Right atrium auricular region (tissue), 2 donors: Measurements from ENCODE around the gene NCCRP1. TPM values are rescaled to one million over a fixed set of nuclear protein-coding genes. Genes with fewer than 3 reads are reported as not detected.

Experiments
- DNase-seq: peaks from one replicate; pipeline ENCODE4 v3.0.0-alpha.2; 2019; ENCODE audit warnings: low spot score
- H3K27ac ChIP-seq, 2 donors: fragments of 200-600 bp; sonication (generic); 1 replicate in 1 of 2; 2 replicates in 1 of 2; pipeline ENCODE4 v1.5.1; 2016 to 2019
- H3K27me3 ChIP-seq, 2 donors: fragments of 200-600 bp; sonication (generic); one replicate each; pipeline versions ENCODE4 v1.5.1 to v1.6.0; 2017 to 2019
- H3K36me3 ChIP-seq: fragments of 200-600 bp; sonication (generic); one replicate; pipeline ENCODE4 v1.5.1; 2016
- H3K4me1 ChIP-seq, 2 donors: fragments of 200-600 bp; sonication (generic); one replicate each; pipeline versions ENCODE4 v1.5.1 to v1.6.0; 2017 to 2019
- H3K4me3 ChIP-seq, 2 donors: fragments of 200-600 bp; sonication (generic); 1 replicate in 1 of 2; 2 replicates in 1 of 2; pipeline ENCODE4 v1.5.1; 2017 to 2019; ENCODE audit warnings: mild to moderate bottlenecking in 1 of 2, moderate library complexity in 1 of 2
- H3K9me3 ChIP-seq, 2 donors: fragments of 200-600 bp; sonication (generic); one replicate each; pipeline ENCODE4 v1.5.1; 2019
- CTCF ChIP-seq, 2 donors: fragments of 200-600 bp; sonication (generic); IDR thresholded peaks; one replicate each; pipeline ENCODE4 v1.5.1; 2019; ENCODE audit warnings: antibody characterized with exemption in 2 of 2
- total RNA-seq, 2 donors: library from RNA; depleted of rRNA; stranded (reverse); fragments of >200 nt; gene quantifications; one replicate each; pipeline ENCODE4 v1.1.0, GENCODE V29; 2016

NCCRP1 gene
- not detected for total RNA-seq

GRCh38 chr19:39196860-39197562 lies at the start of gene NCCRP1:
Gene NCCRP1 (plus strand): TSS chr19:39196964. CDS start chr19:39196983, 19 bp downstream.
- Histone ChIP-seq H3K4me3 (peak within 1 kb of the TSS in 1 of 2 donors; percentile 28), H3K36me3 (no peaks in the 10 kb centered on the region), H3K27ac (no peak within 1 kb of the TSS), H3K9me3 (no peaks in the 10 kb centered on the region), H3K27me3 (peaks cover 0 to 12% of the 10 kb centered on the region in 2 donors), H3K4me1 (peaks cover 0 to 5% of the 10 kb centered on the region in 2 donors)
- TF ChIP-seq CTCF (IDR thresholded peaks at IDR 0.05) = no peak
- no peak for DNase-seq

- no peak for DNase-seq
- Histone ChIP-seq H3K9me3 (no peaks in the 10 kb centered on the region), H3K27me3 (no peaks in the 10 kb centered on the region), H3K4me3 (no peak overlapping the region), H3K27ac (no peak overlapping the region), H3K4me1 (peaks cover 0 to 25% of the 10 kb centered on the region in 2 donors), H3K36me3 (no peaks in the 10 kb centered on the region)
- no peak for TF ChIP-seq CTCF (IDR thresholded peaks at IDR 0.05)
Observed at GRCh38 chr19:39147480-39147879, 49.3 kb upstream of the NCCRP1 start.

GRCh38 chr19:39148939-39149529 lies 47.7 kb upstream of the NCCRP1 start:
- TF ChIP-seq CTCF (IDR thresholded peaks at IDR 0.05) = no peak
- no peak overlapping the region for H3K27ac ChIP-seq
- H3K9me3 ChIP-seq = no peaks in the 10 kb centered on the region
- H3K4me3 ChIP-seq = no peak overlapping the region
- H3K36me3 ChIP-seq = no peaks in the 10 kb centered on the region
- no peaks in the 10 kb centered on the region for H3K27me3 ChIP-seq
- peaks cover 0 to 24% of the 10 kb centered on the region in 2 donors for H3K4me1 ChIP-seq
- no peak for DNase-seq

GRCh38 chr19:39150235-39150634 lies 46.5 kb upstream of the NCCRP1 start:
- DNase-seq = no peak

GRCh38 chr19:39150807-39151600 lies 45.8 kb upstream of the NCCRP1 start:
- Histone ChIP-seq H3K27me3 (no peaks in the 10 kb centered on the region), H3K9me3 (no peaks in the 10 kb centered on the region), H3K27ac (no peak overlapping the region), H3K4me1 (peaks cover 0 to 17% of the 10 kb centered on the region in 2 donors), H3K36me3 (no peaks in the 10 kb centered on the region), H3K4me3 (no peak overlapping the region)
- no peak for TF ChIP-seq CTCF (IDR thresholded peaks at IDR 0.05)
- DNase-seq = no peak

More at GRCh38 chr19:39150235-39150634, 46.5 kb upstream of the NCCRP1 start:
- no peak for TF ChIP-seq CTCF (IDR thresholded peaks at IDR 0.05)
- Histone ChIP-seq H3K9me3 (no peaks in the 10 kb centered on the region), H3K36me3 (no peaks in the 10 kb centered on the region), H3K27me3 (no peaks in the 10 kb centered on the region), H3K4me3 (no peak overlapping the region), H3K27ac (no peak overlapping the region), H3K4me1 (peaks cover 0 to 17% of the 10 kb centered on the region in 2 donors)
